ENCODE measurements around the gene FAM25G. TPM values are rescaled to one million over a fixed set of nuclear protein-coding genes. Genes with fewer than 3 reads are reported as not detected.
"Not testable (repeated sequence)": the region's sequence is repeated elsewhere in the genome, so short reads cannot be mapped to it uniquely, and the experiment has no call there.

Gene FAM25G
- total RNA-seq, 1 donor from 2014 or later = not detected

DNA sequence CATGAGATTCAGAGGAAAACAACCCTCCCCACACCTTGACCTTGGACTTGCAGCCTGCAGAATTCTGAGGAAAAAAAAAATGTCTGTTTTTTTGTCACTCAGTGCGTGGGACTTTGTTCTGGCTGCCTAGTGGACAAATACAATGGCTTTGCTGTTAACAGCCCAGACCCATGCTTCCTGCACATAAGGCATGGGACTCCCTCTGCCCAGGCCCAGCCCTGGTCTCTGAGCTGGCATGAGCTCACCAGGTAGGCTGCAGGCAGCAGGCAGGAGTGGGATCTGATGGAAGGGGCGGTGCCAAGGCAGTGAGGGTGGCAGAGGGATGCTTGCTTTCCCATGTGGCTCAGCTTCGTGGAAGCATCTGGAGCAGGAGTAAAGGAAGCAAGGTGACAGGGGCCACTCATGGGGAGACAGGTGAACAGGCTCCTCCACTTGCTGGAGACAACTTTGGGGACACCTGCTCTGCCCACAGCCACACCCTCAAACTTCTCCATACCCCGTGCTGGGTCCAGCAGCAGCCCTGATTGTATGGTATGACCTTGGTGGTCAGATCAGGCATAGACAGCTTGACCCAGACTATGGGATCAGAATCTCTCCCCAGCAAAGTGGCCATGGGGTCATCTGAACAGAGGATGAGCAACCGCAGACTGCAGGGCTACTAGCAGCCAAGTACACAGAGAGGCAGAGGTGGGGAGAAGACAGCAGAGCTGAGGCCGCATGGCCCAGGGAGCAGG lies 34.5 kb downstream of the FAM25G start:
- Mint-ChIP-seq H3K27me3 (peaks cover 20% of the 10 kb centered on the region), H3K4me3 (no peak overlapping the region), H3K27ac (no peak overlapping the region), H3K36me3 (ENCODE audit: low read depth) (no peaks in the 10 kb centered on the region), H3K4me1 (peaks cover 4% of the 10 kb centered on the region), H3K9me3 (no peaks in the 10 kb centered on the region)
- intact Hi-C loops (cut with micrococcal nuclease) = no loop called here
- peak; percentile 47 for DNase-seq

DNA sequence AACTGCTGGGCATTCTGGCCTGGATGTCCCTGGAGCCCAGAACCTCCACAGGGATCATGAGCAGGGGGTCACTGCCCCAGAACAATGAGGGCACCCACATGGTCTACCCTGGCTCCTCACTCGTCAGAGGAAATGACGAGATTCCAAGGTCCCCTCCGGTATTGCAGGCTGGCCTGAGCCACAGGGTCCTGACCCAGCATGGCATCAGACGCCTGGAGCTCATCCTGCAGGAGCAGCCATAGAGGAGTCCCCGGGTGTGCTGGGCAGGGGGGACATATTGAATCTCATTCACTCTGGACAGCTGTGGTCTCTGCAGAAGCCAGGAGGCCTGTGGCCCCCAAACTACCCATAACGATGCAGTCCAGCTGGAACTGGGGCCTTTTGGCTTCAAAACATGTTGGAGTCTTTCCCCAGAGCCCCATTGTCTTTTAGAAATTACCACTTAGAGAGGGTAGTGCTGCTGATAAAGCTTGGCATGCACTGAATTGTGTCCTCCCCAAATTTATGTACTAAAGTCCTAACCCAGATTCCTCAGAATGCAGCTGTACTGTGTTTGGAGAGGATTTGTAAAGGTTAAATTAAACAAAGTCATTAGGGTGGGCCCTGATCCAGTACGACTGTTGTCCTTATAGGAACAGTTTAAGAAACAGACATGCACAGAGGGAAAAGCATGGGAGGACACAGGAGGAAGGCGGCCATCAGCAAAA lies 35.3 kb downstream of the FAM25G start:
- Mint-ChIP-seq H3K36me3 (ENCODE audit: low read depth) (no peaks in the 10 kb centered on the region), H3K4me1 (peaks cover 2% of the 10 kb centered on the region), H3K4me3 (no peak overlapping the region), H3K9me3 (no peaks in the 10 kb centered on the region), H3K27ac (no peak overlapping the region), H3K27me3 (peaks cover 18% of the 10 kb centered on the region)
- intact Hi-C loops (cut with micrococcal nuclease) = no loop called here
- DNase-seq = peak; percentile 37

DNA sequence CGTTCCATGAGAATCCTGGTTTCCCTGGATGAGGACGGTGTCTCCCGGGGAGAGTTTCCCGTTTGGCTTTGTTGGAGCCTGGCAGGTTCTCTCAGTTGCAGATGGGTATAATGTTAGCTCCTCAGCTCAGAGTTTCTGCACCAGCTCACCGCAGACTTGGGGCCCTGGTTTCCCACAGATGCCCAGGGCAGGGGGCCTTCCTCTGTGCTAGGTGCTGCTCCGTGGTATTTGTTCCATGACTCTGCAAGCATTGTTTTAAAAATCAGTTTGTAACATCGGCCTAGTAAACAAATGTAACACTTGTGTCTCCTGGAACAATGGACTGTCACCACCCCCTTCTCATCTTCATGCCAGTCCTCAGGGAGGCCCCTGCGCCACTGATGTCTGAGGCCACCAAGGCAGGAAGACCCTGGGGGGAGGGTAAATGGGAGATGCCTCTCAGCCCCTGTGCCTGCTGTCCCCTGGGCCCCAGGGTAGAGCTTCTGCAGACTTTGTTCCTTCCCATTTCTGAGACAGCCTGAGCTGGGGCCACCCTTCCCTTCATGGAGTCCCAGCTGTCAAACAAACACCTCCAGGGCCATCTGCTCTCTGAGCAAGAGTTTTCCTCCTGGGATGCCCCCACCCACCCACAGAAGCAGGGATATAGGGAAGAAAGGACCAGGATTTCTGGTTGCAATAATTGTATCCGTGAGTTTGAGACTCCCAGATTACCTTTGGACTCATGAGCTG lies 36.0 kb downstream of the FAM25G start:
- H3K27ac Mint-ChIP-seq; H3K4me3 Mint-ChIP-seq; intact Hi-C loops (cut with micrococcal nuclease); H3K4me1 Mint-ChIP-seq; H3K9me3 Mint-ChIP-seq; DNase-seq; H3K36me3 Mint-ChIP-seq (ENCODE audit: low read depth): not testable (repeated sequence)
- H3K27me3 Mint-ChIP-seq = peaks cover 15% of the 10 kb centered on the region

GRCh38 chr10:47454780-47455058 lies 36.8 kb downstream of the FAM25G start:
- no peak overlapping the region for H3K4me3 Mint-ChIP-seq
- H3K36me3 Mint-ChIP-seq (ENCODE audit: low read depth) = no peaks in the 10 kb centered on the region
- H3K9me3 Mint-ChIP-seq = no peaks in the 10 kb centered on the region
- intact Hi-C loops (cut with micrococcal nuclease) = no loop called here
- no peaks in the 10 kb centered on the region for H3K4me1 Mint-ChIP-seq
- H3K27me3 Mint-ChIP-seq = peaks cover 13% of the 10 kb centered on the region
- peak; percentile 37 for DNase-seq
- H3K27ac Mint-ChIP-seq = no peak overlapping the region

- Mint-ChIP-seq H3K4me3 (no peak overlapping the region), H3K27ac (no peak overlapping the region), H3K4me1 (no peaks in the 10 kb centered on the region), H3K9me3 (no peaks in the 10 kb centered on the region), H3K36me3 (ENCODE audit: low read depth) (no peaks in the 10 kb centered on the region), H3K27me3 (peaks cover 11% of the 10 kb centered on the region)
- intact Hi-C loops (cut with micrococcal nuclease) = no loop called here
- DNase-seq = no peak
These were observed 37.3 kb downstream of the FAM25G start for GRCh38 chr10:47454008-47454779.

- intact Hi-C loops (cut with micrococcal nuclease) = no loop called here
- Mint-ChIP-seq H3K4me1 (peaks cover 2% of the 10 kb centered on the region), H3K27ac (no peak overlapping the region), H3K9me3 (no peaks in the 10 kb centered on the region), H3K4me3 (no peak overlapping the region), H3K27me3 (peaks cover 7% of the 10 kb centered on the region), H3K36me3 (ENCODE audit: low read depth) (no peaks in the 10 kb centered on the region)
- DNase-seq = no peak
These were observed 38.1 kb downstream of the FAM25G start for GRCh38 chr10:47453141-47454007.

- H3K27ac Mint-ChIP-seq = no peak overlapping the region
- DNase-seq = no peak
- H3K36me3 Mint-ChIP-seq (ENCODE audit: low read depth) = no peaks in the 10 kb centered on the region
- H3K9me3 Mint-ChIP-seq = no peaks in the 10 kb centered on the region
- intact Hi-C loops (cut with micrococcal nuclease) = no loop called here
- peaks cover 2% of the 10 kb centered on the region for H3K4me1 Mint-ChIP-seq
- no peak overlapping the region for H3K4me3 Mint-ChIP-seq
- H3K27me3 Mint-ChIP-seq = peaks cover 7% of the 10 kb centered on the region
These were observed 38.9 kb downstream of the FAM25G start for GRCh38 chr10:47452495-47453140.

DNA sequence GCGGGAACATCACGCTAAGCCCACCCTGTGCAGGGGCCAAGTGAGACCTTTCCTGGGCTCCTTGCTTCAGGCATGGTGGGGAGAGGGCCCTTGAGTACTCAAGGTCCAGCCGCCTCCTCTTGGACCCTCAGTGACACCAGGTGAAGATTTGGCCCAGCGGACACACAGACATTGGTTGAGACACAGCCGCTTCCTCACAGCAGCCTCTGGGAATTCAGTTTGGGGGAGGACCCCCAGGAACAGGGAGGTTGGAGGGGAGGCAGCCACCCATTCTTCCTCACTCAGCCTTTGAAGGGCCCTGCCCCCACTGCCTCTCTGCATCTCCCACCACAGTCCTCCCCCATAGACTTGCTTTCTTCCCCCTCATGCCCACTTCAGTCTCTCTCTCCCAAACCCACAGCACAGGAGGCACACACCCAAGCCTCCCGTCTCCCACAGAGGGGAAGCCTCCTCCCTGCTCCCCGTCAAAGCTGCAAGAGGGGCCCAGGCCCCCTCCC lies 39.5 kb downstream of the FAM25G start:
- H3K4me1 Mint-ChIP-seq = peaks cover 2% of the 10 kb centered on the region
- no peak overlapping the region for H3K4me3 Mint-ChIP-seq
- intact Hi-C loops (cut with micrococcal nuclease) = no loop called here
- DNase-seq = no peak
- H3K27me3 Mint-ChIP-seq = peaks cover 7% of the 10 kb centered on the region
- no peaks in the 10 kb centered on the region for H3K36me3 Mint-ChIP-seq (ENCODE audit: low read depth)
- H3K9me3 Mint-ChIP-seq = no peaks in the 10 kb centered on the region
- no peak overlapping the region for H3K27ac Mint-ChIP-seq

- no peak for DNase-seq
- no peak overlapping the region for H3K27ac Mint-ChIP-seq
- no peaks in the 10 kb centered on the region for H3K9me3 Mint-ChIP-seq
- H3K27me3 Mint-ChIP-seq = peaks cover 7% of the 10 kb centered on the region
- no peaks in the 10 kb centered on the region for H3K36me3 Mint-ChIP-seq (ENCODE audit: low read depth)
- H3K4me3 Mint-ChIP-seq = no peak overlapping the region
- intact Hi-C loops (cut with micrococcal nuclease) = no loop called here
- peaks cover 2% of the 10 kb centered on the region for H3K4me1 Mint-ChIP-seq
These were observed 40.1 kb downstream of the FAM25G start for GRCh38 chr10:47451273-47451997.

- peaks cover 2% of the 10 kb centered on the region for H3K4me1 Mint-ChIP-seq
- H3K27me3 Mint-ChIP-seq = peaks cover 7% of the 10 kb centered on the region
- no peak overlapping the region for H3K4me3 Mint-ChIP-seq
- intact Hi-C loops (cut with micrococcal nuclease) = no loop called here
- H3K36me3 Mint-ChIP-seq (ENCODE audit: low read depth) = no peaks in the 10 kb centered on the region
- no peak overlapping the region for H3K27ac Mint-ChIP-seq
- H3K9me3 Mint-ChIP-seq = peaks cover 2% of the 10 kb centered on the region
- no peak for DNase-seq
These were observed 41.1 kb downstream of the FAM25G start for GRCh38 chr10:47450442-47450841.

GRCh38 chr10:47449979-47450378 lies 41.5 kb downstream of the FAM25G start:
- no peaks in the 10 kb centered on the region for H3K36me3 Mint-ChIP-seq (ENCODE audit: low read depth)
- H3K9me3 Mint-ChIP-seq = peaks cover 6% of the 10 kb centered on the region
- peaks cover 2% of the 10 kb centered on the region for H3K4me1 Mint-ChIP-seq
- intact Hi-C loops (cut with micrococcal nuclease) = no loop called here
- no peak overlapping the region for H3K4me3 Mint-ChIP-seq
- no peak overlapping the region for H3K27ac Mint-ChIP-seq
- H3K27me3 Mint-ChIP-seq = peaks cover 4% of the 10 kb centered on the region
- DNase-seq = no peak

Data from activated CD4-positive, alpha-beta T cell treated with anti-CD3 and anti-CD28 coated beads, Interleukin-2, amount 10 ng/mL, durations not matched to agents 24 days and 14 days (primary cell).